ENCODE results near the gene CPLX3.

The CPLX3 gene

GRCh38 chr15:74821790-74822158, 4.7 kb upstream of the CPLX3 start:
- Histone ChIP-seq H3K27ac (peak overlapping the region in 2 of 21 experiments; percentile 29 to 46), H3K4me3 (no peak overlapping the region)

DNA sequence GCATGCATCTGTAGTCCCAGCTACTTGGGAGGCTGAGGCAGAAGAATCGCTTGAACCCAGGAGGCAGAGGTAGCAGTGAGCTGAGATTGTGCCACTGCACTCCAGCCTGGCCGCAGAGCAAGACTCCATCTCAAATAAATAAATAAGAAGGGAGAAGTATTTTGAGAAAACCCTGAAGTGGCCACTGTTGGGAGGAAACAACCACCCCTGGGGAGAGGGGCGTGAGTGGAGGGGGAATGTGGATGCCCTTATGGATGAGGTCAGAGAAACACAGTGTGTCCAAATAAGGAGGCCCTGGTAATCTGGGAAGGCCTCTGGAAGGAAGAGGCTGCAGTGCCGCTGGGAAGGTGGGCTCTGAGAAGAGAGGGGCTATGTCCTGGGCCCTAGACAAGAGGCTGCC, 4.2 kb upstream of the CPLX3 start:
- no peak overlapping the region for H3K27ac ChIP-seq
- H3K4me3 ChIP-seq: no peak overlapping the region

- no peak overlapping the region for H3K27ac ChIP-seq
- H3K4me3 ChIP-seq: no peak overlapping the region
These were observed 3.1 kb upstream of the CPLX3 start for GRCh38 chr15:74823324-74823723.

DNA sequence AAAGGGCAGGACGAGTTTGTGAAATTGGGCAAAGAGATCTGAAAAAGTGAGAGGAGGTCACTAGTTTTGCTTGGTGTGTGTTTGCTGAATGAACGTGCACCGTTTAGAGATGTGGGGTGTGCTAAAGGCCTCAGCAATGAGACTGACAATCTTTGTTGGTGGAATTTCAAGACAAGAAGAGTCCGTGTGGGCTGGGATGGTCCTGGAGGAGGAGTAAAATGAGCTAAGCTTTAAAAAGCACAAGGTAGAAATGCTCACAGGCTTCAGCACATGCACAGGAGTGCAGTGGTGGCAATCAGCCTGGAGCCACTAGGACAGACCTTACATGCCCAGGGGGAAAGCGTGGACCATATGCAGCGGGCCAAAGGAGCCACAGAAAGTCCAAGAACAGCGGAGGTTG, 1.5 kb upstream of the CPLX3 start:
- Histone ChIP-seq H3K4me3 (no peak overlapping the region), H3K27ac (no peak overlapping the region)

GRCh38 chr15:74825866-74826265, 561 bp upstream of the CPLX3 start:
- no peak overlapping the region for H3K27ac ChIP-seq
- H3K4me3 ChIP-seq: no peak overlapping the region

DNA sequence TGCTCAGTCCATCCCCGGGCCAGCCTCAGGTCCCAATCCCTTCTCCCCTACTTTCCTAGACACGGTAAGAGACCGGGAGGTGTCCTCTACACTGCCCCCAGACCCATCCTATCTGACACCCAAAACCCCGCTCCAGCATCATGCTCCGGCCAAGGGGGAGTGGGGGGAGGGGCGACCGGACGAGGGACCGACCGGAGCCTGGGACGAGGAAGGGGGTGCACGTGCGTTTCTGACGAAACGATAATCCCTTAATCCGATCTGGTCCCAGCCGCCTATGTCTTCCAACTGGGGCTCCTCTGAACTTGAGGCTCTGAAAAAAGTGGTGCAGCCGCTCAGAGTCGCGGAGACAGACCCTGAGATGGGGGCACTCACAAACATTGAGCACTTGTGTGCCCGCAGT, 494 bp downstream of the CPLX3 start:
- H3K4me3 ChIP-seq: no peak overlapping the region
- H3K27ac ChIP-seq: no peak overlapping the region

GRCh38 chr15:74827614-74828013, 1.2 kb downstream of the CPLX3 start:
- H3K4me3 ChIP-seq: no peak overlapping the region
- no peak overlapping the region for H3K27ac ChIP-seq

DNA sequence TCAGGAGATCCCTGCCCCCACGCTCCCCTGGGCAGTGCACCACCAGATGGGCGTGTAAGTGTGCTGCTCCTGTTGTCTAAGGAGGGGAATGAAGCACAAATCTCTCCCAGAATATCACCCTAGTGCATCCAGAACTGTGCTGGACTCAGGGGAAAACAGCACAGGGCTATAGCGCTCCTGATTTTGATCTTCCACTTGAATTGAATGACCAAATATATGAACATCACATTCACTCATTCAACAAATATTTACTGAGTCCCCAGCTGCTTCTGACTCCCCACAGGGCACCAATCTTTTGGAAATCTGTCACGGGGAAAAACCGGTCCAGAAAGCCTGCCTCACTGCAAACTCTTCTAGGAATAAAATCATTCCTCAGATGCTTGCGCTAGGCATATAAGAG, 2.4 kb downstream of the CPLX3 start:
- H3K4me3 ChIP-seq: no peak overlapping the region
- H3K27ac ChIP-seq: no peak overlapping the region

DNA sequence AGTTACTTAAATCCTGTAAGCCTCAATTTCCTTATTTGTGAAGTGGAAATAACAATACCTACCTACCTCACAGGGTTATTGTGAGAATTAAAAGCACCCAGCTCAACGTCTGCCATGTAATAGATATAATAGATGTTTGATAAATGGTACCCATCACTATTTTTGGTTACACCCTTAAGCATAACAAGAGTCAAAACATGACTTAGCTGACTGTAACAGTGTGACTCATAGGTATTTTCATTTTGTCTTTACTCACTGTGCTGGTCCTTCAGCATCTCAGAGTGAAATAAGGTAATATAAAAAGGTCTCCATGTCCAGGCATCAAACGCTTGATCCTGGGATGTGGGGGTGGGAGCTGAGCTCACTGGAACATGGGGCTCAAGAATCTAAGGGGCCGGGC, 3.1 kb downstream of the CPLX3 start:
- Histone ChIP-seq H3K4me3 (no peak overlapping the region), H3K27ac (no peak overlapping the region)

DNA sequence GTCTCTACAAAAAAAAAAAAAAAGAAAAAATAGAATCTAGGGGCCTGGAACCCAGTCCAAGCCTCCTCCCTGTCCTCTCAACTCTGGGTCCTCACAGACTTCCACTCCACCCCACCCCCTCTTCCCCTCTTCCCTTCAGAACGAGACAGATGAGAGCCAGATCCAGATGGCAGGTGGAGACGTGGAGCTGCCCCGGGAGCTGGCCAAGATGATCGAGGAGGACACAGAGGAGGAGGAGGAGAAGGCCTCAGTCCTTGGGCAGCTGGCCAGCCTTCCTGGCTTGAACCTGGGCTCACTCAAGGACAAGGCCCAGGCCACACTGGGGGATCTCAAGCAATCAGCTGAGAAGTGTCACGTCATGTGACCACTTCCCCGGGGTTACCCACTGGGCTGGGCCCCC, 3.6 kb downstream of the CPLX3 start:
- H3K4me3 ChIP-seq: no peak overlapping the region
- H3K27ac ChIP-seq: no peak overlapping the region

DNA sequence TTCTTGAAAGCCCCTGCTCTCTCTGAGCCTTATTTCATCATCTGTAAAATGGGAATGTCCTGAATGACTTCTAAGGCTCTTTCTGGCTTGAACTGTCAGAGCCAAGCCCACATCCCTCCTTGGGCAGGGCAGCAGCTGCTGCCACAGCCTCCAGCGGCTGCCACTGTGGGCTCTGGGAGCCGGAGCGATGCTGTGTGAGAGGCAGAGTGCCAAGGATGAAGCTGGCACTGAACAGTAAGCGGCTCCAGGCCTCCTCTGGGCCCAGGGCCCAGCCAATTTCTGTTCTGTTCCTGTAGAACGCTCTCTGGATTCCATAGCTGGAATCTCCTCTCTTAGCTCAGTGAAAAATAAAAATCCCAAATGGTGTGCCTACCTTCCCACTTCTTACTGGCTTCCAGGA, 4.4 kb downstream of the CPLX3 start:
- Histone ChIP-seq H3K4me3 (no peak overlapping the region), H3K27ac (no peak overlapping the region)

DNA sequence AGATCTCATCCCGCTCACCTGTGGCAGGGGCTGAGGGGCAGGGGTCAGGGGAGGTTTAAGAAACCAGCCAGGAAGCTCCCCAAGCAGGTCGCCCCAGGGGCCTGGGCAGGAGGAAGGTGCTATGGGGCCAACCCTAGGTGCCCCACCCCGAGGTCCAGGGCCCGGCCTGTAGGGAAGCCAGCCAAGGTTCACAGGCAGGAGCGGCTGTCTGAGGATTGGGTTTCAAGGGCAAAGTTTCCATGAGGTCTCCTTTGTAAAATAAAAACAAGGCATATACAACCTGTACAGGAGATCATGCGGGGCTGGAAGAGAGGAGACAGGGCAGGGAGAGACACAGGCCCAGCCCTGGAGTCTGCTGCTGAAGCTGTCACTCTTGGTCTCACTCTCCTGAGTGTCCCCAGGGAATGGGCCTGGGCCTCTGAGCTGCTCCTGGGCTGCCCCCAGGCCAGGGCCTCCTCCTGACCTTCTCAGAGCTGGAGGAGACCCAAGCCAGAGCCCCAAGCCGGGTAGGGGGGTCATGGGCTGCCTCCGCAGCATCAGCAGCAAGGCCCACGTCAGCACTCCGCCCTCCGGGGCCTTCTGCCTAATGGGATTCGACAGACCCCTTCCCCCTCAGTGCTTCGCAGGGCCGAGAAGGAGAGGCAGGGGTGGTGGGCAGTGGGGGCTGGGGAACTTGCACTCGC, 5.5 kb downstream of the CPLX3 start:
- no peak overlapping the region for H3K4me3 ChIP-seq
- H3K27ac ChIP-seq: no peak overlapping the region

DNA sequence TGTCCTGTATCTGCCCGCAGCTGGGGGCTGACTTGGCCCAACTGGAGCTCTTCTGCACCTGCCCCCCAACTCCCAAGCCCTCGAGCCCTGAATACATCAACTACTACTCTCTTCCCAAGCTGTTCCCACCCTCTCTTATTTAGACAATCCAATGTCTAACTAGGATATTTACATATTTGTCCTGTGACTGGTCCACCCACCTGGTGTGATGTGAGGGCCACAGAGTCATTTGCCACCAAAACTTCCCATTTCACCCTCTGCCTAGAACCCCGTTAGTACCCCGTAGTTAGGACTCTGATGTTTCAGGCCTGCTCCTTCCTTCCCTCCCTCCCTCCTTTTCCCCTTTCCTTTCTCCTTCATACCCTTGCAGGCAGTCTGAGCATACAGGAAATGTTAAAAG, 6.4 kb downstream of the CPLX3 start:
- Histone ChIP-seq H3K27ac (no peak overlapping the region), H3K4me3 (no peak overlapping the region)

- H3K27ac ChIP-seq: no peak overlapping the region
These were observed 7.1 kb downstream of the CPLX3 start for GRCh38 chr15:74833376-74834107.

GRCh38 chr15:74835312-74835823, 8.9 kb downstream of the CPLX3 start:
- Histone ChIP-seq H3K4me3 (no peak overlapping the region), H3K27ac (no peak overlapping the region)

More at GRCh38 chr15:74833376-74834107, 7.1 kb downstream of the CPLX3 start:
- H3K4me3 ChIP-seq: no peak overlapping the region

GRCh38 chr15:74836846-74837245, 10.4 kb downstream of the CPLX3 start:
- no peak overlapping the region for H3K27ac ChIP-seq
- no peak overlapping the region for H3K4me3 ChIP-seq

- Histone ChIP-seq H3K27ac (no peak overlapping the region), H3K4me3 (no peak overlapping the region)
These were observed 11.2 kb downstream of the CPLX3 start for GRCh38 chr15:74837482-74838136.

DNA sequence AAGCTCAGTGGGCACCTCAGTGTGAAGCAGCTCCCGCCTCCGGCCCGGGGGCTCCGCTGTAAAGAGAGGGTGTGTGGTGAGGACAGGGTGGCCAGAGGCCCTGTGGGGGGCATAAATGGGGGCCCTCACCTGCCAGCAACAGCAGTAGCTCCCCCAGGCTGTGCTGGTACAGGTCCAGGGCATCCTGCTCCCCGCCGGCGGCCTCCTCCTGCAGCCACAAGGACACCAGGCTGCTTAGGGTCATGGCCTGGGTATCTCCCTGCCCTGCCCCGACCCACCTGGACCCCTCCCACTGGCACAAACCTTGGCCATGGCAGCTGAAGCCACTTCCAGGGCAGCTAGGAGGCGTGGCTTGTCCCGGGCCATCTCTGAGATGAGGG, 11.7 kb downstream of the CPLX3 start:
- no peak overlapping the region for H3K4me3 ChIP-seq
- H3K27ac ChIP-seq: no peak overlapping the region

- H3K27ac ChIP-seq: no peak overlapping the region
- no peak overlapping the region for H3K4me3 ChIP-seq
These were observed 12.5 kb downstream of the CPLX3 start for GRCh38 chr15:74838746-74839525.
